ENCODE results near the gene RNF26. TPM values are rescaled to one million over a fixed set of nuclear protein-coding genes. Genes with fewer than 3 reads are reported as not detected.

The RNF26 gene
- total RNA-seq, 5 donors from 2014 or later (not counting 1 experiment from before 2014, with no cell fraction given) = 18.4 to 21.4 (median 20.3) TPM

DNA sequence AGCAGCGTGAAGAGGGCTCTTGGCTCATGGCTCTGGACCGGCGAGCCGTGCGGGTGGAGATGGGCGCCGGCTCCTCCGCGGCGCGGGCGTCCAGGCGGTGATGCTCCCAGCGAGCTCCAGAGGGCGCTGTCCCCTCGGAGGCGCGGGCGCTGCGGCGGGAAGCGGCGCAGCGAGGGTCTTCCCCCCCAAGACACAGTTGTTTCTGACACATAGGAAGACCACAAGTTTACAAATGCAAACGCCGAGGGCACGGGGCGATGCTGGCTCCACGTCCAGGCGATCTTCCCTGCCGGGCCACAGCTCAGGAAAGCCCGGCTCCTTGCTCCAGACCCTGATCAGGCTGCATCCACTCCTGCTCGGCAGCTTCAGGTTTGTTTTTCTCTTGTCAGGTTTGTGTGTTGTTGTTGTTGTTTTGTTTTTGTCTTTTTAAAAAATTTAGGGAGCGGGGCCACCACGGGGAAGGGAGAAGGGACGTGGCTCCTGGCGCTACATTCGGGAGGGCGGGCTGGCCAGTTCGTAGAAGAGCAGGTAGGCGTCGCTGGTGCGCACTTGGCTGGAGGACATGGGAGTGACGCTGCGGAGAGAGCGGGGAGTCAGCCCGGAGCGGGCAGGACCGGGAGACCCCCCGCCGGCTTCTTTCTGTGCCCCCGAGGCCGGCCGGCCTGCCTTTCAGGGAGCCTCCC, 22.2 kb downstream of the RNF26 start:
- Histone ChIP-seq H3K27ac (ENCODE audit: low read length) (no peak overlapping the region), H3K9me3 (no peaks in the 10 kb centered on the region), H3K27me3 (replicated peaks in 1 of 2; ENCODE audit: control insufficient read depth in 2 of 2, extremely low read depth in 1 of 2, insufficient read depth in 2 of 2, low read length in 1 of 2) (peaks cover 5 to 37% of the 10 kb centered on the region in 2 experiments), H3K4me1 (ENCODE audit: control insufficient read depth in 1 of 2, extremely low read depth in 1 of 2, insufficient read depth in 2 of 2, low read length in 2 of 2) (peaks cover 0 to 11% of the 10 kb centered on the region in 2 experiments), H3K36me3 (ENCODE audit: control insufficient read depth in 2 of 2, extremely low read depth in 1 of 2, insufficient read depth in 1 of 2, low read length in 1 of 2) (no peaks in the 10 kb centered on the region), H3K4me3 (ENCODE audit: control insufficient read depth in 1 of 2, extremely low read depth in 1 of 2, low read length in 1 of 2) (peak overlapping the region; percentile 47 to 97)
- ChIA-PET POLR2A (no interaction called here), CTCF (interaction anchor here (0.6 to 2.8 kb wide), 22 partner anchors 8 to 647 kb away, joined by 3 to 21 read pairs (median 4); partner anchors contain the start of genes USP2 (in 2 of the 2) and NECTIN1 (in 1 of the 2))
- Mint-ChIP-seq H3K27me3 (peaks cover 15 to 20% of the 10 kb centered on the region in 2 donors), H3K4me1 (peaks cover 2 to 9% (median 7%) of the 10 kb centered on the region in 3 donors), H3K36me3 (no peaks in the 10 kb centered on the region), H3K27ac (peak overlapping the region in 1 of 2 donors; percentile 16), H3K4me3 (peak overlapping the region; percentile 81 to 89 (median 83)), H3K9me3 (no peaks in the 10 kb centered on the region)
- DNase-seq (peak; percentile 42 to 85 (median 66)), ATAC-seq (replicated peaks in 1 of 4) (peak; percentile 92 to 96 (median 94))
- 1% methylated on average over 47 of the region's 54 CpGs for WGBS (ENCODE audit: insufficient coverage)

DNA sequence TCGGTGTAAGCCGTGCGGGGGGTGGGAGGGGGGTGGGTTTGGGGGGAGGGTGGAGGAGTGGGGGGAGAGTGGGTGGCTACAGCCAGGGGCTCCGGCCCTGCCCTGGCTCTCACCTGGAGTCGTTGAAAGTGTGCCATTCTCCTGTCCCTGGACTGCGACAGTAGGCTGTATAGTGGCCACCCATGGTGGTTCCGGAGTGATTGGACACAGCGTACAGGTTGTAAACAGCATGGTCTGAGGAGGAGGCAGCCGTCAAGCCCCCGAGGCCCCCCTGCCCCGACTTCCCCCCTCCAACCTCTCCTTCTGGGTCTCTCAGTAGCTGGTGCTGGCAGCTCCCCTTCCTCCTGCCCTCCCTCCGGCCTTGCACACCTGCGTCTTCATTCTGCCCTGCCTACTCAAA, 22.7 kb downstream of the RNF26 start:
- Mint-ChIP-seq H3K4me1 (peaks cover 2 to 9% (median 7%) of the 10 kb centered on the region in 3 donors), H3K27ac (no peak overlapping the region), H3K27me3 (peaks cover 11 to 22% of the 10 kb centered on the region in 2 donors), H3K36me3 (no peaks in the 10 kb centered on the region), H3K4me3 (peak overlapping the region; percentile 56 to 81 (median 70)), H3K9me3 (no peaks in the 10 kb centered on the region)
- CTCF ChIA-PET = interaction anchor here (0.6 to 2.8 kb wide), 12 partner anchors 8 to 646 kb away, joined by 3 to 21 read pairs (median 10); partner anchors contain the start of gene USP2 (in 2 of the 2)
- Histone ChIP-seq H3K4me1 (ENCODE audit: control insufficient read depth in 1 of 2, extremely low read depth in 1 of 2, insufficient read depth in 2 of 2, low read length in 2 of 2) (peaks cover 0 to 11% of the 10 kb centered on the region in 2 experiments), H3K27me3 (replicated peaks in 1 of 2; ENCODE audit: control insufficient read depth in 2 of 2, extremely low read depth in 1 of 2, insufficient read depth in 2 of 2, low read length in 1 of 2) (peaks cover 6 to 34% of the 10 kb centered on the region in 2 experiments), H3K9me3 (no peaks in the 10 kb centered on the region), H3K27ac (ENCODE audit: low read length) (no peak overlapping the region), H3K4me3 (ENCODE audit: control insufficient read depth in 1 of 2, extremely low read depth in 1 of 2, low read length in 1 of 2) (peak overlapping the region; percentile 47 to 97), H3K36me3 (ENCODE audit: control insufficient read depth in 2 of 2, extremely low read depth in 1 of 2, insufficient read depth in 1 of 2, low read length in 1 of 2) (no peaks in the 10 kb centered on the region)
- POLR2A ChIA-PET = interaction anchor here in 1 of 2 donors (0.6 kb wide), 1 partner anchor 310 kb away, joined by 6 read pairs; no protein-coding TSS in a partner anchor
- no peak for DNase-seq
- 0% methylated on average over 1 of the region's 13 CpGs for WGBS (ENCODE audit: insufficient coverage)
- no peak for ATAC-seq (replicated peaks in 1 of 4)

DNA sequence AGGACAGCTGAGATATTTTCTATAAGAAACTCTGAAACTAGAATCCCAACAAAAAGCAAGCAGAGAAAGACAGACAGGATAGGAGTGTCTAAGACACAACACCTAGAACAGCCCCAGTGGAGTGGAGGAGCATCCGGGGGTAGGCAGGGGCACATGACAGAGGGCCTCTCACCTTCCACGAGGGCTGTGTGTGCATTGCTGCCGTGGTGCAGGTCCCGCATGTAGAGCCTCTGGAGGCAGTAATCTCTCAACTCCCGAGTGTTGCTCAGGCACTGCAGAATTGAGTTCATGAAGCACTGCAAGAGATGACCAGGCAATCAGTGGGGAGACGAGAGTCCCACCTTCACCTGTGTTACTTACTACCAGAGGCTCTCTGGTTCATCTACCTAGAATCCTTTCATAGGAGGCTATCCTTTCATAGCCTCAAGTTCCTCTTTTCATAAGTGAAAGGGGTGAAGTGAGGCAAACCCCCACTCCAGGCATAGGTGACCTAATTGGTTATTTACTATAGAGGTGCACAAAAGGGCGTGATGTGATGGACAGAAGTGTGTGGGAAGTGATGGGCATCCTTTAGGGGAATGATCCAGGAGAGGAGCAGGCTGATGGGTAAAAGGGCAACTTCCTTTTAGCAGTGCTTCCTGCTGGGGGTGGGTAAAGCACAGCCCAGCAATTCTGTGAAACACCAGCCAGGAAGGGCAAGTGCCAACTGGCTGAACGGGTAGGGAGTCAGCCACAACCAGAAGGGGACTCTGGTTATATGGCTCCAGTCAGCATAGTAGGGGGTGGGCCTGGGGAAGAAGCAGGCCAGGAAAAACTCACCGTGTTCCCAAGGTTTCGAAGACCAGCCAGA, 25.3 kb downstream of the RNF26 start:
- Mint-ChIP-seq H3K27me3 (peaks cover 5 to 23% of the 10 kb centered on the region in 2 donors), H3K4me3 (no peak overlapping the region), H3K36me3 (no peaks in the 10 kb centered on the region), H3K4me1 (peaks cover 7 to 18% (median 12%) of the 10 kb centered on the region in 3 donors), H3K27ac (no peak overlapping the region), H3K9me3 (no peaks in the 10 kb centered on the region)
- peaks cover 0 to 23% of the 10 kb centered on the region in 2 experiments for H3K4me1 ChIP-seq (ENCODE audit: control insufficient read depth in 1 of 2, extremely low read depth in 1 of 2, insufficient read depth in 2 of 2, low read length in 2 of 2)
- no peak overlapping the region for H3K27ac ChIP-seq (ENCODE audit: low read length)
- H3K36me3 ChIP-seq (ENCODE audit: control insufficient read depth in 2 of 2, extremely low read depth in 1 of 2, insufficient read depth in 1 of 2, low read length in 1 of 2) = no peaks in the 10 kb centered on the region
- ChIA-PET POLR2A (no interaction called here), CTCF (interaction anchor here in 1 of 2 donors (0.6 to 1.1 kb wide), 3 partner anchors 7 to 21 kb away, joined by 3 to 4 read pairs (median 3); no protein-coding TSS in a partner anchor)
- no peak overlapping the region for H3K4me3 ChIP-seq (ENCODE audit: control insufficient read depth in 1 of 2, extremely low read depth in 1 of 2, low read length in 1 of 2)
- WGBS (ENCODE audit: insufficient coverage) = 89% methylated on average over 8 of the region's 10 CpGs
- H3K9me3 ChIP-seq = no peaks in the 10 kb centered on the region
- peaks cover 5 to 39% of the 10 kb centered on the region in 2 experiments for H3K27me3 ChIP-seq (replicated peaks in 1 of 2; ENCODE audit: control insufficient read depth in 2 of 2, extremely low read depth in 1 of 2, insufficient read depth in 2 of 2, low read length in 1 of 2)
- ATAC-seq (replicated peaks in 1 of 4) = no peak
- no peak for DNase-seq

DNA sequence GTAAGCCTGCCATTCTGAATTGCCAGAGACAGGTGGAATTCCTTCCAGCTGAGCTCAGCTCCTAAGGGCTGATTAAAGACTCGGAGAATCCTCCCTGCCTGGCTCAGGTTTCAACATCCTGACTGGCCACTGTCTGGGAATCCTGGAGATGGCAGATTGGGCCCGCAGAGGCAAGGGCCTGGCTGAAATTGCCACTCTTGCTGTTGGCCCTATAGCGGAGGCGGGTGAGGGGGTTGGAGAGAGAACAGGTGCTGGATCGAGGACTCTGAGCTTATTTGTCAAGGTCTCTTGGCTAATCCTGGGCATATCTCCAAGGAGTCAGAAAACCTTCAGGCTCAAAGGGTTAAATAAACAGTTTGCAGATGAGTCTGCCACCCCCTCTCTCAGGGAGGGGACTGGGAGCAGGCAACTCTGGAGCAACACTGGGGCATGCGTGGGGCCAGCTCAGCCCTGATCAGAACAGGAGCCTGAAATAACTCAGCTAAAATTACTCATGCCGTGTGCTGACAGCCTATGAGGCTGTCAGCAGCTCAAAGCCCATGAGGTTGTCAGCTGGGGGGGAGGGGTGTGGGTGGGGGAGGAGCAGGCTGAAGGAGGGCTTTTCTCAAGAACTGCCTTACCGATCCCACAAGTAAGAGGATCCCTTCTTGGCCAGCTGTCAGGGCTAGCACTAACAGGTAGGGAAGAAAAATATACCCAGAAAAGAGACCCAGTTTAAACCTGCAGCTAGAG, 26.9 kb downstream of the RNF26 start:
- DNase-seq = no peak
- no peak overlapping the region for H3K27ac Mint-ChIP-seq
- peaks cover 9 to 19% (median 15%) of the 10 kb centered on the region in 3 donors for H3K4me1 Mint-ChIP-seq
- Histone ChIP-seq H3K27ac (ENCODE audit: low read length) (no peak overlapping the region), H3K4me1 (ENCODE audit: control insufficient read depth in 1 of 2, extremely low read depth in 1 of 2, insufficient read depth in 2 of 2, low read length in 2 of 2) (peaks cover 0 to 21% of the 10 kb centered on the region in 2 experiments), H3K9me3 (no peaks in the 10 kb centered on the region), H3K27me3 (replicated peaks in 1 of 2; ENCODE audit: control insufficient read depth in 2 of 2, extremely low read depth in 1 of 2, insufficient read depth in 2 of 2, low read length in 1 of 2) (peaks cover 12 to 43% of the 10 kb centered on the region in 2 experiments), H3K4me3 (ENCODE audit: control insufficient read depth in 1 of 2, extremely low read depth in 1 of 2, low read length in 1 of 2) (no peak overlapping the region), H3K36me3 (ENCODE audit: control insufficient read depth in 2 of 2, extremely low read depth in 1 of 2, insufficient read depth in 1 of 2, low read length in 1 of 2) (no peaks in the 10 kb centered on the region)
- H3K4me3 Mint-ChIP-seq = no peak overlapping the region
- no peak for ATAC-seq (replicated peaks in 1 of 4)
- peaks cover 15 to 33% of the 10 kb centered on the region in 2 donors for H3K27me3 Mint-ChIP-seq
- H3K36me3 Mint-ChIP-seq = no peaks in the 10 kb centered on the region
- ChIA-PET CTCF (interaction anchor here (0.6 to 2.1 kb wide), 6 partner anchors 12 to 372 kb away, joined by 3 to 5 read pairs (median 4); no protein-coding TSS in a partner anchor), POLR2A (interaction anchor here in 1 of 2 donors (0.6 kb wide), 1 partner anchor 23 kb away, joined by 8 read pairs; no protein-coding TSS in a partner anchor)
- WGBS (ENCODE audit: insufficient coverage) = 73% methylated on average over 6 of the region's 8 CpGs
- H3K9me3 Mint-ChIP-seq = no peaks in the 10 kb centered on the region

DNA sequence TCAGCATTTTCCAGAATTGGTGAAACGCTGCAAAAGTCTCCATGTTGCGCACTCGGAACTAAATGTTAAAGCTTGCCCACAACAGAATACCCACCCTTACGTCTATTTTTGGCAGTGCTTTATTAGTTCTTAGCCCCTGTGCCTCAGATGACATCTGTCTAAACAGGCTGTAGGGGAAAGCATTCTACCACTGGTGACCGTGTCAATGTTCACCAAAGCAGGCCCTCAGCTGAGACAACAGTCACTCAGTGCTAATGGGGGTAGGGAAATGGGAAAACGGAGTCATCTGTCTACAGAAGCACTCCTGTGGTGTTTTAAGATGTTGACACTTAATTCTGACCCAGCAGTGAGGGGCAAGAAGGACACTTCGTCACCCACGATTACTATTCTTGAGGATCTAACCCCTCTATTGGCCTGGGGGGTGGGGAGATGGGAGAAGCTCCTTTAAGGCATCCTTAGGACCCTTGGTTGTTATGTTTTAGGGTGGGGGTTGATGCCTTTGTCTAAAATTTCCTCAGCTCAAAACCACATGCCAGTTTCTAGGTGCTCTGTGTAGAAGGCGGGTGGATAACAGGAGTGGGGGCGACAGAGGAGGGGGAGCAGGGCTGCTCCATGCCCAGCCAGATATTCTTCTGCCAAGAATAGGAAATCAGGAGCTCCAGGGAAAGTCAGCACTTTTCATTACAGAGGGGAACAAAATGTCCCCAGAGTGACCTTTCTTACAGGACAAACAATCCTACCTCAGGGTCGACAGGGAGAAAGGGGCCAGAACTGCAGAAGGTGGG, 27.8 kb downstream of the RNF26 start:
- POLR2A ChIA-PET = interaction anchor here in 1 of 2 donors (0.5 kb wide), 1 partner anchor 149 kb away, joined by 6 read pairs; no protein-coding TSS in a partner anchor
- ATAC-seq (replicated peaks in 1 of 4) (no peak), DNase-seq (no peak)
- Histone ChIP-seq H3K4me1 (ENCODE audit: control insufficient read depth in 1 of 2, extremely low read depth in 1 of 2, insufficient read depth in 2 of 2, low read length in 2 of 2) (peaks cover 0 to 14% of the 10 kb centered on the region in 2 experiments), H3K27ac (ENCODE audit: low read length) (no peak overlapping the region), H3K36me3 (ENCODE audit: control insufficient read depth in 2 of 2, extremely low read depth in 1 of 2, insufficient read depth in 1 of 2, low read length in 1 of 2) (no peaks in the 10 kb centered on the region), H3K4me3 (ENCODE audit: control insufficient read depth in 1 of 2, extremely low read depth in 1 of 2, low read length in 1 of 2) (no peak overlapping the region), H3K9me3 (no peaks in the 10 kb centered on the region), H3K27me3 (replicated peaks in 1 of 2; ENCODE audit: control insufficient read depth in 2 of 2, extremely low read depth in 1 of 2, insufficient read depth in 2 of 2, low read length in 1 of 2) (peaks cover 12 to 46% of the 10 kb centered on the region in 2 experiments)
- Mint-ChIP-seq H3K27me3 (peaks cover 25 to 40% of the 10 kb centered on the region in 2 donors), H3K36me3 (no peaks in the 10 kb centered on the region), H3K4me1 (peaks cover 8 to 16% (median 9%) of the 10 kb centered on the region in 3 donors), H3K4me3 (peak overlapping the region; percentile 1 to 67 (median 39)), H3K9me3 (no peaks in the 10 kb centered on the region), H3K27ac (no peak overlapping the region)
- WGBS (ENCODE audit: insufficient coverage) = 70% methylated on average over 2 of the region's 11 CpGs
- CTCF ChIA-PET = interaction anchor here in 1 of 2 donors (0.5 to 2.1 kb wide), 4 partner anchors 14 to 506 kb away, joined by 3 to 5 read pairs (median 4); no protein-coding TSS in a partner anchor

Measured in T-cell (primary cell).